ENCODE results near the gene KAZN.
"Not testable (repeated sequence)": the region's sequence is repeated elsewhere in the genome, so short reads cannot be mapped to it uniquely, and the experiment has no call there.

KAZN gene

DNA sequence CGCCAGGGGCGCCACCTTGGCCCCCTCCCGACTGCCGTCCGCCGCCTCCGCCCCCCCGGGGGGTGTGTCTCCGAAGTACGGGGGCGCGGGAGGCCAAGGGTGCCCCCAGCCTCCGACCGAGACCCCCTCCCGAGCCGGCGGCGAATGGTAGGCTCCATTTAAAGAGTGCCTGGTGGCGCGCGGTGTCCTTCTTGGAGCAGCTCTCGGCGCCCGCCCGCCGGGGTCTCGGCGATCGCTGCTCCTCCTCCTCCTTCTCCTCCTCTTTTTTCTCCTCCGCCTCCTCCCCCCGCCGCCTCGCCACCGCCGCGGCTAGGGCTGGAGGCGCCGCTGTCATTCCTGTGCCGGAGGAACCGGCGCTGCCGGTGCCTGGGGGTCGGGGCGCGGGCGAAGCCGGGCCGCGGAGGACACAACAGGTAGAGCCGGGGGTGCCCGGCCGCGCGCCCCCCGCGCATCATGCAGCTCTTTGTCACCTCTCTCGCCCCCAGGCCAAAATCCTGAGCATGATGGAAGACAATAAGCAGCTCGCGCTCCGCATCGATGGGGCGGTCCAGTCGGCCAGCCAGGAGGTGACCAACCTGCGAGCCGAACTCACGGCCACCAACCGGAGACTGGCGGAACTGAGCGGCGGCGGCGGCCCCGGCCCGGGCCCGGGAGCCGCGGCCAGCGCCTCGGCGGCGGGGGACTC, at the start of gene KAZN:
Gene KAZN, plus strand, starts transcription at position 188 of the 685 bp plus-strand sequence.
- peak; percentile 89 for DNase-seq

DNA sequence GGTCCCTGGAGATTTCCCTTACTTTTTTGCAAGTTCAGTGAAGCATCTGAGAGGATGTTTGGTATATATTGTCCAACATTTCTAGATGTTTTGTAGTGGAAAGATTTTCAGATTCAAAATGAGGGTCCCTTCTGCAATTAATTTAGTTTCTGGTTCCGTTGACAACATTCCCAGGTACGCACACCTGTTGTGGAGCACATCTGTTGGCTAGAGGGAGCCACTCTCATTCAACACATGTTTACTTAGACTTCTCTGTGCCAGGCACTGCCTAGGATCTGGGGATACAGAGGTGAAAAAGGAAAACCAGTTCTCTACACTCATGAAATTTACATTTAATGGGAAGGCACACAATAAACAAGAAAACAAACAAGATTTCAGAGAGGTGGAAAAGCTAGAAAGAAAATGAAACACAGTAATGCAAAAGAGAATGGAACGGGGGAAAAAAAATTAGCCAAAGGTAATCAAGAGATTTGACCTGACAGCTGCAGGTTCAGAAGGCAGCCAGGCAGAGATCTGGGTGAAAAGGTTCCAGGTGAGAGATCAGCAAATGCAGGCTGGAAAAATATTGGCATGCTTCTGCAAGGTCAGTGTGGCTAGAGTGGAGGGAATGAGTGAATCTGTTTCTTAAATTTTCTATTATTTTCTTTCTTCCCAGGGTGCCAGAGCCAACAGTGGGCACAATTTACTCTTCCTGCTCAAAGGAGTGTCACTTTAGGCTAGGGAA, 48.4 kb upstream of the KAZN start:
- no peak for DNase-seq

DNA sequence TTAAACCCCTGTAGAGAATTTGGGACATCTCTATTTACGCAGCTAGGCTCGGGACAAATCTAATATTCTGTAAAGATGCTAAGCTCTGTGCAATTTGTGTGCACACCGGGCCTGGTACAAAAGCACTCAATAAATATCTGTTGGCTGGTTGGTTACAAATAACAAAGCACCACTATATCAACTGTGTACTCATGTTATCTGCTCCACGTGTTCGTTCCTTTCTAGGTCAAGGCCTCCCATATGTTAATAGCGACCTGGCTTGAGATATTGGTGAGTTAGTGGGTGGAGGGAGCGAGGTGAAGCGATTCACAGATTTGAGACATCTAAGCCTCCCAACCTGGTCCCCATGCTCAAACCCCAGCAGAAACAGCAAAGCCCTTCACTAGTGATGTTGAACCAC, 47.1 kb upstream of the KAZN start:
- DNase-seq: no peak

DNA sequence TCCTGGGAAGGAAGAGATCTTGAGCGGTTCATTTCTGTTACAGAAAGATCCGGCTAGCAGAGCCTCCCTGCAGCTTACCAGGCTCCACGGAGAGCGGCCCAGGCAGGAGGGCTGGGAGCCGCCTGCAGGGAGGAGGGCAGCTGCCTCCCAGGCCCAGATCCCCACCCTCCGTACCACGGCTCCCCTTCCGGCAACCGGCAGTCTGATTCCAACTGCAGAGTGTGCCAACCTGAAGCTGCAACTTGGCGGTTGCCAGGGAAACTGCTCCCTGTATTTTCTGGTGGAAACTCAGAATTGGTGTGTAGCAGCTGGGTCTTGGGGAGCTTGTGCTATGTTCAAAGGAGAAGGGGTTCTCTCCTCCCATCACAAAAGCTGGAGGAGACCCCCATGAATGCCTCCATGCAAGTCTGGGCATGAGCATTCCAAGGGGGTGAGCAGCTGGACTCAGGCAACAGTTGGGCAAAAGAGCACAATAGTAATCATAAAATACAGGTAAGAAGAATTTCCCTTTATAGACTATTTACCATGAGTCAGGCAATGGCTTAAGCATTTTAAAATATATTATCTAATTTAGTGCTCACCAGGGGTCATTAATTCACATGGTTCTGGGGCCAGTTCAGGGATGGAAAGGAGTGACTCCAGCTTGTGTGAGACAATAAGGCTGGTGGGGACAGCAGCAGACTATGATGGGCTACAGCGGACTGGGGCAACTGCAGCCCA, 46.1 kb upstream of the KAZN start:
- peak; percentile 13 for DNase-seq

DNA sequence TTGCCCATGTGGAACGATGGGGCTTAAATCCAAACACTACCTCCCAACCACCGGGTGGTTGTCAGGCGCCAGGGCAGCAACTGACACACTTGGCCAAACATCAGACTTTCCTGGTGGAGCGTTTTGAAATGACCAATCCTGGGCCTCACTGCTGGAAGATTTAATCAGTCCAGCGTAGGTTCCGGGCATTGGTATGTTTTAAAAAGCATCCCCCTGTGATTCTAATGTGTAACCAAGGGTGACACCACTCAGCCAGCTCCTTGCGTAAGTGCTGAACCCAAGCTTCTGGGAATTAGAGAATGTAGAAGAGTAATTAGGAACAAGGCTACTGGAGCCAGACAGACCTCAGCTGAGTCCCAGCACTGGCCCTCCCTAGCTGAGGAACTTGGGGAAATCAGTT, 44.8 kb upstream of the KAZN start:
- DNase-seq: peak; percentile 28

DNA sequence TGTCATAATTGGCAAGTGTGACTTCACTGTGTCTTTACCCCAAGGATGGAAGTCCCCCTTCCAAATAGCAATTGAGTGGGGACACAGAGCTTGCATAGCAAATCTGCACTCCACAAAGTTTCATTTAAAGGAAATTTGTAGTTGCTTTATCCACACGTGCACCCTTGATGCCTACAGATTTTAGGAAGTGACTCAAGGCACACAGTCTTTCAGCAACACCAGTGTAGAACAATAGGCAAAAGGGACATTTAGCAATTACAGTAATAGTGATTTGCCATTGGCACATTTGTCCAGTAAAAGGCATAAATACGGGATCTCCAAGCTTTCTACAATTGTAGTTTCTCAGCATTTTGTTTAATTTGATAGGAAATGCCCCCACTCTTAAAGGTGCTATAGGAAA, 43.4 kb upstream of the KAZN start:
- no peak for DNase-seq

DNA sequence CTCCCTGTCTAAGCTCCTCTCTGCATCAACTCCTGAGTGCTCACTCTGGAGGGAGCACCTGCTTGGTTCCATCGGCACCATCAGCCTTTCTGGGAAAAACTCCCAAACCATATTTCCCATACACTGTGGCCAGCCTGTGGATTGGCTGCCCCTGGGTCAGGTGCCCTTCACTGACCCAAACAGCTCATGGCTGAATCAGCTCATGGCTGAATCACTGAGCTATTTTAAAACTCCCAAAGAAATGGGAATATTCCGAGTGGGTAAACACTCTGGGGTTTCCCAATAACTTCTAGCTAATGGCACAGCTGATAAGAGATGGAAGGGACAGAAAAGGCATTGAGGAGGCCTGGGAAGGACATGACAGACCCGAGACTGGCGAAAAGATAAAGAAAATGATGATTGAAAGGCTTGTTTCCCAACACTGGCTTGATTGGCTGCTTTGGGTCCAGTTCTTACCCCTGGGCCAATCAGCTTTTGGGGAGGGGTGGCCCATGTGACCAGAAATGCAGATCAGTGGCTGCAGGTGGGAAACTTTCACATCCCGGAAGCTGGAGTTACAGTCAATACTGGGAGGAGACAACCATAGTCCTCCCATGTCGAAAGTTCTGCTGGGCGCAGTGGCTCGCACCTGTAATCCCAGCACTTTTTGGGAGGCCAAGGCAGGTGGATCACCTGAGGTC, 37.3 kb upstream of the KAZN start:
- no peak for DNase-seq

DNA sequence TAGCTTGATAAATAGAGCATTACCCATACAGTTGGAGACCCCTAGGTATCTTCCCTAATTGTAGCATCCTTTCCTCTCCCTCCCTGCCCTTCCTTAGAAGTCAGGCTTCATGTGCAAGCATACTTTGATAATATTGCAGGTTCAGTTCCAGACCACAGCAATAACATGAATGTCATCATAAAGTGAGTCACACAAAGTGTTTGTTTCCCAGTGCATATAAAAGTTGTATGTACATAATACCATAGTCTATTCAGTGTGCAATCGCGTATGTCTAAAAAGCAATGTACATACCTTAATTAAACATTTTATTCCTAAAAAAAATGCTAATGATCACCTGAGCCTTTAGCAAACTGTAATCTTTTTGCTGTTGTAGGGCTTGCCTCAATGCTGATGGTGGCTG, 33.4 kb upstream of the KAZN start:
- DNase-seq: no peak

DNA sequence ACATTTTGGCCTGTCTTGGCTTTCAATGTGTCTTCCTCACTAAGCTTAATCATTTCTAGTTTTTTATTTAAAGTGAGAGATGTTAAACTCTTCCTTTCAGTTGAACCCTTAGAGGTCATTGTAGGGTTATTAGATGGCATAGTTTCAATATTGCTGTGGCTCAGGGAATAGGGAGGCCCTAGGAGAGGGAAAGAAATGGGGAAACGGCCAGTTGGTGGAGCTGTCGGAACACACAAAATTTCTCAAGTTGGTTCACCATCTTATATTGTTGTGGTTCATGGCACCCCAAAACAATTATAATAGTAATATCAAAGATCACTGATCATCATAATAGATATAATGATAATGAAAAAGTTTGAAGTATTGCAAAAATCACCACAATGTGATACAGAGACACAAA, 31.4 kb upstream of the KAZN start:
- no peak for DNase-seq

DNA sequence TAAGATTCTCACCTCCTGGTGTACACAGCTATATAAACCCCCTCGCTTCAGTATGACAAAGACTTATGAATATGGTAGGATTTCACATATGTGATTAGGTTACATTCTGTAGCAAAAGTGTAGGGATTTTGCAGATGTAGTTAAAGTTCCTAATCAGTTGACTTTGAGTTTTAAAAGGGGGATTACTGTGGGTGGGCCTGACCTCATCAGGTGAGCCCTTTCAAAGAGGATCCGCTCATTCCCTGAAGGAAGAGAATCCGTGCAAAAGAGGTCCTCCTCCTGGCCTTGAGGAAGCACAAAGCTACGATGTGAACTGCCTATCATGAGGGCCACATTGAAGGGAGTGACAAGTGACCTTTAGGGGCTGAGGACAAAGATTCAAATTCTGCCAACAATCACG, 30.6 kb upstream of the KAZN start:
- DNase-seq: no peak

DNA sequence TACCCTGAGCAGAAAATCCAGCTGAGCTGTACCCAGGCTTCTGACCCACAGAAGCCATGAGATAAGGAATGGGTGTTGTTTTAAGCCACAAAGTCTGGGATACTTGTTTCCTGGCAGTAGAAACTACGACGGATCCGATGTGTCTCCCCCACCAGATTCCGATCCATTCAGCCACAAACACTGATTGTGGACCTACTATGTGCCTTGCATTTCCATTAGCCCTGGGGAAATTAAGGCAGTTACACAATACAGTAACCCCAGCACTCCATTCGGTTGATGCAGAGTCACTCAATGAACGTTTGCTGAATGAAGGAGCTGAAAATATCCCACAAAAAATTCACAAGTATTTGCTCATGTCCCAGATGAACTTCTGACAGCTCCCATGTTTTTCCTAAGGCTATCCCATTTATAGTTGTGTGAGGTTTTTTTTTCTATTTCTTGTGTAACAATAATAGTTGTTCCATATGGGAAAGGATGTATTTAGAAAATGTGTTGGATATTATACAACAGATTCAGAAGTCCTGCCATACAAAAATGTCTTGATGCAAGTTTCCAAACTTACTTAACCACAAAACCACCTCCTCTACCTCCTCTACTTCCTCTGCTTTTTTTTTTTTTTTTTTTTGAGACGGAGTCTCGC, 29.6 kb upstream of the KAZN start:
- no peak for DNase-seq

DNA sequence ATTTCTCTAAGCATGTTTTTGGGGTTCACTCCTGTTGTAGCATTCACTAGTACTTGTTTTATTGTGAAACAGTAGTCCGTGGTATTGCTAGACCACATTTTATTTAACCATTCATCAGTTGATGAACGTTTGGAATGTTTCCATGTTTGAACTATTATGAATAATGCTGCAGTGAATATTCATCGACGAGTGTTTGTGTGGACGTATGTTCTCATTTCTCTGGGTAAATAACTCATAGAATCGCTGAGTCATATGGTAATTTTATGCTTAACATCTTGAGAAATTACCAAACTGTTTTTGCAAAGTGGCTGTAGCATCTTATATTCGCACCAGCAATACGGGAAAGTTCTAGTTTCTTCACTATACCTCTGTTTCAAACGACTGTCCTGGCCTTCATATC, 28.0 kb upstream of the KAZN start:
- no peak for DNase-seq

DNA sequence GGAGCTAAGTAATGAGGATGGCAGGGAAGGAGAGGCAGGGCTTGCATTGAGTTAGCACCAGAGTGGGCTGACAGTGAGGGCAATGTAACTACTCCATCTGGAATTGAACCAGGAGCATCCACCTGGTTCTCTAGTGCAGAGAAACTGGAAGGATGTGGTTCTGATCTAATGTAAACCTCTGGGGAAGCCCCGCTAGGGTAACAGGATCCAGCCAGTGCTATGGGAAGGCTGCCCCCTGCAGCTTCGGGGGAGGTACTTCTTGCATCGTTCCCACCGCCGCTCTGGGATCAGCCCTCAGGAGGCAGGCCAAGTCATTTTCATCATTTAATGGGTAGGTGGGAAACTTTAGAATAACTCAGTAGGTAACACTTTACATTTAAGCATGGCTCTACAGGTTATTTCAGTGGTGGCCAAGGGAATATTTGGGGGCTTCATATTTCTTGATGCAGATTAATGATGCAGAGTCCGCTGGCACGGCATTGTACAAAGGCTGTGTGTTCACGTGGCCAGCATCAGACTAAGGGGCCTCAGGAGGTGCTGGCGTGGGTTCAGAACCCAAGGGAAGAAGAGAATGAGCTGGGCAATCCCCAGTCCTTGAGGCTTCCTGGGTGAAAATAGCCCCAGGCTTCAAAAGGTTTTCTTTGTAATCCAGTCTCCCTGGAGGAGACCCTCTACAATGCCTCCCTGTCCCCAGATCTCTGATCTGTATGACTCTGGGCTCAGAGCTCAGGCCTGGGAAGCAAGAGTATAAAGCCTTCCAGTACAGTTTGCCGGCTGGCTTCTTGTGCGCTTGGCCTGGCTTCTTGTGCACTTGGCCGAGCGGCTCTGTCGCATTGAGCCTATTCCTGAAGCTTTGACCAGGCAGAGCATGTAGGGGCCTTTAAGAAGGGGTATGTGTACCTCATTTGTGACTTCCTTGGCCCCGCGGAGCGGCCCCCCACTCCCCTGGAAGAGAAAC, 26.4 kb upstream of the KAZN start:
- DNase-seq: no peak

DNA sequence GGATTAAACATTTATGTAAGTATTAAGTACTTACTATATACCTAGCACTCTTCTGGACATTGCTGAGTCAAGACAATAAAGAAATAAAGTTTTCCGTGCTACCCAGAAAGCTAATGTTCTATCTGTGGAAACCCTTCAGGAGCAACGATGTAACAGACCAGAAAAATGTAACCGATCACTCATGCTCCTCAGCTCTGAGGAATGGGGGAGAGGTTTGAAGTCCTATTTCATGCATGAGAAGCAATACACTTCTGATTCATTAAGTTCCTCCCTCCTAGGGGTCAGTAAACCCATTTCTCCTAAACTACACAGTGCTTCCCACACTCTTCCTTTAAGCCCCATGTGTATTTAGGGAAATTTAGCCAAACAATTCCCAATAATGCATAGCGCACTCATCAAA, 25.6 kb upstream of the KAZN start:
- DNase-seq: no peak

DNA sequence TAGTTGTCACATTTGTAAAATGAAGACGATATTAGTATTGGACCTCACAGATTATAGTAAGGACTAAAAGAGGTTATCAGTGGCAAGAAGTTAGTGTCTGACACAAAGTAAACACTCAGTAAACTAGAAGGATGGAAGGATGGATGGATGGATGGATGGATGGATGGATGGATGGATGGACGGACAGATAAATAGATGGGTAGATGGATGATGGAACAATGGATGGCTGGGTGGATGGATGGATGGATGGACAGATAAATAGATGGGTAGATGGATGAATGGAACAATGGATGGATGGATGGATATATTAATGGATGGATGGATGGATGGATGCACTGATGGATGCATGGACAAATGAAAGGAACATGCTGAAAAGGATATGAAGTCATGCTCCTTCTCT, 22.3 kb upstream of the KAZN start:
- no peak for DNase-seq

DNA sequence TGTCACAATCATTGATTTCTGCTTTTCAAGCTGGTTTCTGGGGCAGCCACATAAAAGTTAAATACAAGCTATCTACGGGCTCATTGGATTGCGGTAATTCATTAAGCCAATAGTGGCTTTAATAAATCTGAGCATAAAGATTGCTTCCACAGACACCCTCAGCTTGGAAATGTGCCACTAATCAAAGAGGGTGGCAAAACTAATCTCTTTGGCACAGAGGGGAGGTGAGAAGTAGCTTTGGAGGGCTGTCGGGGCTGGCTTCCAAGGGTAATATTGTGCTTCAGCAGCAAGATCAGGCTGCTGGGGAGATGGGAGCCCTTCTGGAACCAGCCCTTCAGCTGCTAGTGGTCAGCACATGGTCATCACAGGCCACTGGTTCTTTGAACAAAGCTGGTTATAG, 21.2 kb upstream of the KAZN start:
- no peak for DNase-seq

DNA sequence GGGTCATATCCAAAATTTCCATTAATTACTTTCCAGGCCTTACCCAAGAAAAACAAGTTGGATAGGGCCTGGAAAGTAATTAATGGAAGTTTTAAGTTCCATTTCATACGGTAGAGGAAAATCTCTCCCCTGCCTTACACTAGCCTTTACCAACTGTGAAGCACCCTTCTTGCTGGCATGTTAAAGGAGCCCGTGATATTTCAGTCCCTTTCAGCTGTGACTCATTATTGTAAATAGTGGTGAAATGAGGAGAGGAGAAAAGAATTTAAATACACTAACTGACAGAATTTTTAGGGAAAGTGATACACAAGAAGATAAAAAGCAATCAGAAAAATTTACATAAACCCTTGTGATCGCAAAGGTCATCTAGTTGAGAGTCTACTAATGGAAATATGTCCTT, 20.3 kb upstream of the KAZN start:
- DNase-seq: no peak

DNA sequence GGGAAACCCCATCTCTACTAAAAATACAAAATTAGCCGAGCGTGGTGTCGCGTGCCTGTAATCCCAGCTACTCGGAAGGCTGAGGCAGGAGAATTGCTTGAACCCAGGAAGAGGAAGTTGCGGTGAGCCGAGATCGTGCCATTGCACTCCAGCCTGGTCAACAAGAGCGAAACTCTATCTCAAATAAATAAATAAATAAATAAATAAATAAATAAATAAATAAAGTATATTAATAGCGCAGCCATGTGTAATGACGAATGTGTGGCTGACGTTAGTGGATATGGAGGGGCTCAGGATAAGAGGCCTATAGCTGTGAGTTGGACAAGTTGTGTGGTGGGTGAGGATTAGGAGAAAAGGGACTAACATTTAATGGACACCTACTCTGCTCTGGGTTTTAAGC, 18.2 kb upstream of the KAZN start:
- DNase-seq: not testable (repeated sequence)

DNA sequence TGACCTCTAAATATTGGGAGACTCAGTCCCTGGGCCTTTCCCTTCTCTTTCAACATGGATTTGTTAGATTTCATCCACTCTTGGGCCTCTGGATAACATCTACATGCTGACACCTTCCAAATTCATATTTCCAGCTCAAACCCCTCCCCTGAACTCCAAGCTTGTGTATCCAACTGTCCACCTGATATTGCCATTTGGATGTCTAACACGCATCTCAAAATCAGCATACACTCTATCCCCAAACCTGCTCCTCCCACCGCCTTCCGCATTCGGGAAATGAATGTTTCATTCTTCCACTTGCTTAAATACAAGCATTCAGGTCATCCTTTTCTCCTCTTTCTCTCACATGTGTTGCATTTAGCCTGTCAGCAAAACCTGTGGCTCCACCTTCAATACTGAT, 17.5 kb upstream of the KAZN start:
- DNase-seq: no peak

DNA sequence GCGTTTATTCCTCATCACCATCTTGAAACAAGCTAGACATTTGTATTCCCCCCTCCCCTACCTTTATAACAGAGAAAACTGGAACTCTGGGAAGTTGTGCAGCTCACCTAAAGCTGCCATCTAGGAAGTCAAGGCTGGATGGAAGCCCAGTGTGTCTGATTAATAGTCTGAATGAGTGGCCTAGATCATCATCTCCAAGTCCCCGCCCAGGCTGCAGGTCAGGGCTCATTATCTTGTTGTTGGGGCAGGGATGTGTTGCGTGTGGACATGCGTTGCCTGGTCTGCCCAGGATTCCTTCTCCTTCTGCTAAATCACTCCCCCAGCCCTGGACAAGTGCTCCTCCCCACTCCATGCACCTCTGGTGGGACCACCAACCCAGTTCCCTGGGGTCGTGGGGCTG, 14.7 kb upstream of the KAZN start:
- DNase-seq: no peak

DNA sequence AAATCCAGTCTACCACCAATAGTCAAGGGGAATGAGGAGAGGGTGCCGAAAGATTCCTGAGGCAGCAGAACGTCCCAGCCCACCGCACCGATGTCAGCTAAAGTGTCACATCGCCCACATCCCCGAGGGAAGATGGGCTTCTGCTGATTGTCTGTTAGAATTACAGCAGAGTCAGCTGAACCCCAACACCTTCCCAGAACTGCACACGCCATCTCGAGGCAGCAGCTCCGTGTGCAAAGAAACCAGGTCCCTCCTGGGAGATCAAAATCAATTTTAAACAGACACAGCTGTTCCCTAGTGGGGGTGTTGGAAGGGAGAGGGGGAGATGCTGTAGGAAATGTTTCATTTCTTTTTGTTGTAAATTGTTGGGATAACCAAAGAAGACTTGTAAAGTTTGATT, 12.8 kb upstream of the KAZN start:
- DNase-seq: peak; percentile 52

Data from eye (tissue), 1 donor.